Heart left ventricle (tissue), 13 donors: ENCODE results near the gene GABRB1.

ENCODE experiments used
- CTCF ChIP-seq, 12 donors: fragments of 200-600 bp; sonication (generic) in 4 of 12; IDR thresholded peaks; one replicate each; pipeline versions ENCODE4 v1.5.0 to v1.8.0; 2018 to 2022; ENCODE audit warnings: antibody characterized with exemption in 12 of 12, mild to moderate bottlenecking in 5 of 12
- POLR2A ChIP-seq, 2 donors: fragments of 450-650 bp; IDR thresholded peaks; one replicate each; pipeline ENCODE4 v1.6.1; 2017; ENCODE audit warnings: antibody characterized with exemption in 2 of 2, mild to moderate bottlenecking in 2 of 2, moderate library complexity in 2 of 2
- donor health status: ischemic (EF 13 %, LVEDD 7.1; RV severe dilation, severe dysfunction).
- donor health status: DM: no; HTN: yes; CAD: no.
- donor health status: DM: no; HTN: no; CAD: no.
- donor health status: ischemic (EF 25% LVEDD 6.9; RV normal size, moderate dysfunction).
- donor health status: ischemic (EF 25% LVEDD 5.7; RV mildly dilated, moderate dysfunction).
- donor health status: ischemic (EF 35%, LVEDD 5.7; RV mildly dilated, moderate dysfunction).
- donor health status: nonischemic (EF 11% LVEDD 7.7; RV severe dilation, severe dysfunction).
- donor health status: DM: yes; HTN: yes; CAD: no.
- donor health status: PGD.
- donor health status: ischemic (EF 29% LVEDD 5.4; RV normal size, mild dysfunction).
- donor health status: nonischemic (EF 23%, LVEDD 6.1; RV moderate dilation, normal function).

DNA sequence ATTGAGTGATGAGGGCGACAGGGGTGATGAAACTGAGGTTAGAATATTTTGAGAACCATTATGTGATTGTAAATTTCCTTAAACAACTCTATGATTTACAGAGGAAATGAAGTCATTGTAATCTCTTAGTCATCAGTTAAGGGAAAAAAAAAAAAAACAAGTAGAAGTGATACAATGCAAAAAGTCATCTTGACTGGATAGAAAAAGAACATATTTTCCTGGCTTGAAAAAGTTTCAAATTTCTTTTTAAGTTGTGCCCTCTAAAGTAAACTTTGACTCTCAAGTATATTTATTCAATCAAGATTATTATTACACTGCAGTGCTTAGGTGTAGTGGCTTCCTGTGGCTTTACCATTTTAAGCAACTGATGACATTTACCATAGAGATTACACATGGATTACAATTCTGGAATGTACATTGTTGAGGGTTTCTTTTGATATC, 40.6 kb downstream of the GABRB1 start:
- TF ChIP-seq CTCF (IDR thresholded peaks at IDR 0.05) (no peak), POLR2A (IDR thresholded peaks at IDR 0.05) (no peak)
